ENCODE measurements around the gene HDC.

HDC gene

DNA sequence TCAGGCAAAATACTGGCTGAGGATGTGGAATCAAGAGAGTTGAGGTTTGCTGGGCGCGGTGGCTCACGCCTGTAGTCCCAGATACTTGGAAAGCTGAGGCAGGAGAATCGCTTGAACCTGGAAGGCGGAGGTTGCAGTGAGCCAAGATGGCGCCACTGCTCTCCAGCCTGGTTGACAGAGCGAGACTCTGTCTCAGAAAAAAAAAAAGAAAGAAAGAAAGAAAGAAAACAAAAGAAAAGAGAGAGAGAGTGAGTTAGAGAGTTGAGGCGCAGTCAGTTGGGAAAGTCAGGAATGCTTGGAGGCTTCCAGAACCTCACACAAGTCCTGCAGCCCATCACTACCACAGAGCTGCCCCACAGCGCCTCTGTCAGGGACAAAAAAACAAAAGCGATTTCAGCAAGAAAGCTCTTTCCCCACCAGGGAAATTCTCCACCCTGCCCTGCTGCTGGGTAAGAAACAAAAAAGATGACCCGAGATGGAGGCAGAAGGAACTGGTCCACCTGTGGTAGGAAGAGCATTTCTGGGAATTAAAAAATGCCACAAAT lies 13.8 kb downstream of the HDC start:
- DNase-seq = no peak

DNA sequence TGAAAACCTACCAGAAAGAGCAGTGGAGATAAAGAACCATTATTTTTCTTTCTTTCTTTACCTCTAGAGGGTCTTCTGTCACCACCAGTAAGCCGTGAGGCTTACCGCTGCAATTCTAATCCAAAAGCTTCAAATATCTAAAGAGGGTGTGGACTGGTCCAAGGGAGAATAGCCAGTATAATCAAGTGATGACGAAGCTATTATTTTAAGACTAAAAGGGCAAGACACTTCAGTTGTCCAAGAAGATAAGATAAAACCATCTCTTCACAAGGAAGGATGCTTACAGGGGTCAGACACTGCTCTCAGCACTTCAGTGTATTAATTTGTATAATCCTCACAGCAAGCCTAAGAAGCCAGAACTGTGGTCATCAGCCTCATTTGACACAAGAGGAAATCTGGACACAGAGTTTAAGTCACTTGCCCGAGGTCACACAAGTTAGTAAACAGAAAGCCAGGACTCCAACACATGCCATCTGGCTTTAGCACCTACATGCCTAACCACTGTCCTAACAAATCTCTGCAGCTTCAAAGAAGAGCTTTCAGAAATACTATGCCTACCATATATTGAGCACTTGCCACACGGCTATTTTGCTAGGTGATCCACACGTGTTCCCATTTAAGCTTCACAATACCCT lies 14.6 kb downstream of the HDC start:
- DNase-seq = no peak

DNA sequence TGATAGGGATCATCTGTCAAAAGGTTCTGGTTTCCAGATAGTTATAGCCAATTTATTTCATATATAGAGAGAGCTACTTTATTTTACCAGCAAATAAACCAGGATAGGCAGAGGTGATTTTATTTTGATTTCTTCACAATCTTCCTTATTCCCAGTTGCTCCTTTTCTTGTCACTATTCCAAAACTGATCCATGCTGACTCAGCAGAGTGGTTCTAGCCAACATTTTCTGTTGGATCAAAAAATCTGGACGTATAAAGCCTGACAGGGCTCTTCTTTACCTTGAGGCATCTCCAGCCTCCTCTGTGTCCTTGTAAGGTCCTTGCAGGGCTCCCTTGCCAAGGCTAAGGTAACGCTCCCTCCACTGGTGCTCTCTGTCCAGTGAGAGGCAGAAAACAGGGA lies 15.8 kb downstream of the HDC start:
- no peak for DNase-seq

DNA sequence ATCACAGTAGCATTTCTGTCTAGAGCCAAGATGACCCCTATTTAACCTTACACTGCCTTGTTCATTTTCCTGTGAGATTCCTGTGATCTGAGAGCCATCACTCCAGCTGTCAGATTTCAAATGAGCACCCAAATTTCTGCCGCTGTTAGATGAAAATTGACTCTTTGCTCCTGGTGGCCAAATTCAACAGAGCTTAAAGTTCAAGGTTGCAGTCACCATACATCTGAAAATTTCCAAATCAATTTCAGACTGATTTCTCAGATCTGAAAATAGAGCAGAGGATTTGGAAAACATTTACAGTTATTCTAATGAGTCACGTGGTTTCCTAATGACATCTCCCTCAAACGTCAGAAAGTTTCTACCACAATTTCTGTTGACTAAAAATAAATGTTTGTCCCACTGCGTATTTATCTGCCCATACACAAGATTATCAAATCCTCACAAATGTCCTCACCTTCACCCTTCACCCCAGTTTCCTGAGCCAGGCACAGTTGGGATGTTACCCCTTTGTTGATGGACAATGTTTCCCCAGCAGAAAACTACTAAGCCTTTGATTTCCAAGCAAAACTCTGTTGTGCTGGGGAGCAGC lies 16.4 kb downstream of the HDC start:
- no peak for DNase-seq

DNA sequence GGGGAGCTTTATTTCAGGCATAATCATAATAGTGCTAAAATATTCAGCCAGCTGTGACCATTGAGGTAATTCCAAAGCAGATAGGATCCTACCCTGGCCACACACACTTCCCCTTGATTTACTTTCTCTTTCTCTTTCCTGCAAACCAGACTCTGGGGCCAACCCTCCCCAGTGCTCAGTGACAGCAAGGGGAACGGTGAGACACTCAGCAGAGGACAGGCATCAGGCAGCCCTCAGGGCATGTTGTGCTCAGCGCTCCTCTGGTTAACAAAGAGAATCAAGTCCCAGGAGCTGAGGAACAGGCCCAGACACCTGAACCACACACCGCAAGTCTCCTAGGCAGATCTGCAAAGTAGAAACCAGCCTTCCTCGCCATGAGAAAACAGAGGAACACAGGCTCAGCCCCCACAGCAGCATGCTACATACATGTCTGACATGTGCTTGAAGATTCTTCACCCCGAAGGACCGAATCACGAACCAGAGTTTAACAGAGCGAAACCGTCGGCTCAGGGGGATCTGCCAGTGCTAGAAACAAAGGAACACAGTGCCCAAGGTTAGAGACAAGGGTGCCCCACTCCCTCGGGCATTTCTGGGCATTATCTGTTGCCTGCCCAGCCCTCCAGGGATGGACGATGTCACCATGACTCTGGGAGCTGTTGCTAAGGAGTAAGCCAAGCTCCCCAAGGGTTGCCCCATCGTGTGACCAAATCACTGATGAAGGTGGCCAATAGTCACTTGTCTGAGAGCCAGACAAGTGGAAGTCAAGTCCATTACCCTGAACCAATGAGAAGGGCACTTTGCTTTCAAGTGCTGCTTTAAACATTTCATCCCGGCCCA lies 17.5 kb downstream of the HDC start:
- peak; percentile 65 for DNase-seq

DNA sequence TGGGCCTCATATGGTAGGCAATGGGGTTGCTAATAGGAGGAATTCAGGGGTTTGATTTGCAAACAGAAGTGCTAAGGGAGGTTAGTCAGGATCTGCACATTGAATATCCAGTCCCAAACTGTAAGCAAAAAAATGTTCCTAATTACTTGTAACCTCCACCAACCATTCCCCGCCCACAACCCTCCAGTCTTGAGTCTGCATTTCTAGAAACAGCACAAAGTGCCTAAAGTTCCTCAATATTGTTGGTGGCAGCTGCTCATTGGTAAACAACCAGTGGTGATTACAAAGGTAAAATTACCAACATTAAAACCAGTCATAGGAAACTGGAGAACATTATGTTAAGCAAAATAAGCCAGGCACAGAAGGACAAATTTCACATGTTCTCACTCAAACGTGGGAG lies 18.9 kb downstream of the HDC start:
- no peak for DNase-seq

DNA sequence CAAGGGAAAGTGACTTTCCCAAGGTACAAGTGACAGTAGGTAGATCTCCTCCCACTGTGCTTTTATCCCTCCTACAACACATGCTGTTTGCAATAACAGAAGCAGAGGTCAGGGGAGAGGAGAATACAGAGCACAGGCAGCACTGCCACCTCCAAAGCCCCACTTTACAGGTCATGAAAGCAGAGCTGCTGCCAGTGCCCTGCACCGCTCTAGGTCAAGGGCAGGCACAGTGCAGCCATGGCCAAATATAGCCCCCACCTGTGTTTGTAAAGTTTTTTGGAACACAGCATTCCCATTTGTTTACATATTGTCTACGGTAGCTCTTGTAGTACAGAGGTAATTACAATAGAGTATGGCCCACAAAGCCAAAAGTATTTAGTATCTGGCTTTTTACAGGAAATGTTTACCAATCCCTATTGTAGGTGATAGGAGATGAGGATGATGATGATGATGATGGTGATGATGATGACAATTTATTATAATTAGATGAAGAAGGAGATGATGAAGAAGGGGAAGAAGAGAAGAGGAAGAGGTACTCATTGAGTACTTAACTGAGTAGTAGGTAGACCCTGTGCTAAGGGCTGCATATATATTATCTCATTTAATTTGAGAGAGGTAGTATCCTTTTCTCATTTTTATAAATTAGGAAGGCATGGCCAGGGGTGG lies 20.4 kb downstream of the HDC start:
- no peak for DNase-seq

DNA sequence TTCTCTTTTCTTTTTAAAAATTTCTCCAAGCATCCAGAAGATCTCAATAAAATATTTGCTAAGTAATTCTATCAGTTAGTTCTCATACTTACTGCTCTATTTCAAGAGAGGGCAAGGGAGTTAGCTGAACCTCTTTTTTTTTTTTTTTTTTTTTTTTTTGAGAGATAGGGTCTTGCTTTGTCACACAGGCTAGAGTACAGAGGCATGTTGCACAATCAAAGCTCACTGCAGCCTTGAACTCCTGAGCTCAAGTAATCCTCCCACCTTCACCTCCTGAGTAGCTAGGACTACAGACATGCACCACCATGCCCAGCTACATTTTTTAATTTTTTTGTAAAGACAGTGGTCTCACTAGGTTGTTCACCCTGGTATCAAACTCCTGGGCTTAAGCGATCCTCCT lies 21.4 kb downstream of the HDC start:
- DNase-seq = no peak

DNA sequence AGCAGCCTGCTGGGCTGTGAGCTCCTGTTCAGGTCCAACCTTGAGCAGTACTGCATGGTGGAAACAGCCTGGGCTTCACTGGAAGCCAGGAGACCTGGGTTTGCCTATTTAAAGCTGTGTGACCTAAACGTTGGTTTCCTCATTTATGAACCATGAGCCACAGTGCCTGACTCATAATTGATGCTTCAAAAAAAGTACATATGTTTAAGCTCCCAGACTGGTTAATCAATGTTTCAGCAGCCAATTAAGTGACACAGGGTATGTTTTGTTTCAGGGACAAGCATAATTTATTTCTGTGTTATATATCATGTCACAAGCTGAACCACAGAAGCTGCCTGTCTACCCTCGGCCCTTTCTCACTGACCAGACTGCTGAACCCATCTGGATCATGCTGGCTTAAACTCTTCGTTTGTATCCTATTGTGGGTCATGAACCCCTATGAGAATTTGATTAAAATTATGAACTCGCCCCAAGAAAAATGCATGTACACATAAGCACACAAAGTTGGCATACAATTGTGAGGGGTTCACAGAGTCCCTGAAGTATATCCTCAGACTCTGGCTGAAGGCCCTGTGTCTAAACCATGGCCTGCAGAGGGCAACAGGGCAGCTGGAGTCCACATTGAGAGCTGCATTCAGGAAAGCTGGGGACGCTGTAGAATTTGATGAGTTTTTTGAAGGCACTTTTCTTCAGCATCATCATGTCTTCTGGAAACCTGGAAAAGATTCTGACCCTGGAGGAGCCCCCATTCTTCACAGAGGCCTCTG lies 23.7 kb downstream of the HDC start:
- DNase-seq = peak; percentile 20

DNA sequence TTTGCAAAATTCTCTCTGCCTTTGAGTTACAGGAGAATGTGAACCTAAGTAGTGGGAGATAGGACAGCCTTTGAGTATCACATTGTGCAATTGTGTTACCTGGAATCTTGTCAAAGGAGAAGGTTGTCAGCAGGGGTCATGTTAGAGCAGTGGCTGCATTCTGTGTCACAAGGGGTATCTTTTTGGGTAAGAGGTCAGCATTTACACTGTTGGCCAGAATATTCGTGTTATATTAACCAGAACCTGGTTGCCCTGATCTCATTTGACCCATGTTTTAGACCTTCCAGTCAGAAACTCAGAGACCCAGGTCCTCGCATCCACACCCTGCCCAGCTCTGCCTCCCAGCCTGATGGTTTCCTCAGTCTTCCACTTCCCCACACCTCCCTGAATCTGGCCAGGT lies 27.3 kb downstream of the HDC start:
- DNase-seq = no peak

DNA sequence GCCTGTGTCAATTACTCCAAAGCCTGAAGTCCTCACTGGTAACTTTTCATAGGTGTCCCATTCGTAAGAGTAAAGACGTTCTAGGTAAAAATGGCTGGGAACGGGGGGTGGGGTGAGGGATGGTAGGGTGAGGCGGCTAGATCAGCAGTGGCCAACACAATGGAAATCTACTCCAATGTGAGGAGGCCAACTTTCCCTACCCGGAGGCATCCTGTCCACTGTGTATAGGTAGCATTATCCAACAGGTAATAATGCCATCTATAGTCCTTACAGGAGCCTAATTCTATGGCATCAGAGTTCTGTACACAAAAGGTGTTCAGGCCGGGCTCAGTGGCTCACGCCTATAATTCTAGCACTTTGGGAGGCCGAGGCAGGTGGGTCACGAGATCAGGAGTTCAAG lies 29.1 kb downstream of the HDC start:
- DNase-seq = no peak

DNA sequence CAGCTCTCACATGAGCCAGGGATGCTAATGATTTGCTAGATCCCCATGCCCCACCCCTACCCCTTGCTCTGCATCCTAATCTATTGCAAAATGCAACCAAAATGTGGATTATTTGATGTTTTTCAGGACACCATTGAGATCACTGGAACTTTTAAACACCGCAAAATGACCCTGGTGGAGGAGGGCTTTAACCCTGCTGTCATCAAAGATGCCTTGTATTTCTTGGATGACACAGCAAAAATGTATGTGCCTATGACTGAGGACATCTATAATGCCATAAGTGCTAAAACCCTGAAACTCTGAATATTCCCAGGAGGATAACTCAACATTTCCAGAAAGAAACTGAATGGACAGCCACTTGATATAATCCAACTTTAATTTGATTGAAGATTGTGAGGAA lies 29.7 kb downstream of the HDC start:
- no peak for DNase-seq

DNA sequence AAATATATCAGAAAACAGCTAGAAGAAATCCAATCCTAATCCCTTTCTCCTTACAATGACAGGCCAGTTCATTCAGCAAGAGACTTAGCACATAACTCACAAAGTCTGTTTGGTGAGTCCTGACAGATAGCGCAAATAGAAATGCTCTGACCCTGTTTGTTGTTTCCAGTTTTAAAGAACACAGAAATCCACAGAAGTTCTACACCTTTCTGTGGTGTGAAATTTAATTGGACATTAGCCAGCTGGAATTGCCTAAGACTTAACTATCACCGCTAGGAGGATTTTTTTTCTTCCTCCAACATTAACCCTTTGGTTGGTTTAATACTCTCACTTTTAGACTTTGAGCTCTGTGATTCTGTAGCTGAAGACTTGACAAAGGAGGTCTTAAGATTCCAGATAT lies 30.8 kb downstream of the HDC start:
- DNase-seq = no peak

DNA sequence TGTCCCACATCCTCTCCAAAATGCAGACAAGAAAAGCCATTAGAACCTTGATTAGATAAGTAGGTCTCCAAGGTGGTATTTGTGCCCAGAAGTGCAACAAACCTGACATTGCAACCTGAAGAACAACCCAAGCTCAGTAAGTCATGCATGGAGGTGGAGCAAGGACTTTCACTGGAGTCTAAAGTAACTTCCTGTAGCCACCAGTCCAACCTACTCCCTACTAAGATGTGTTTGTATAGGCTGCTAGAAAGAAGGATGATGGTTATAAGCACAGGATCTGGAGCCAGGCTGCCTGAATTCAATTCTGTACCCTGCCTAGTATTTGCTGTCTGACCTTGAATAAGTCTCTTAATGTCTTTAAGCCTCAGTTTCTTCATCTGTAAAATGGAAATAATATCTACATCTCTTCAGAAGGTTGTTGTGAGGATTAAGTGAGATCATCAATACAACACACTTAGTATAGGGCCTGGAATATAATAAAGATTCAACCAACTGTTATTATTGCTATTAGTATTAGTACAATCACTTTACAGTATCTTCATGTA lies 32.3 kb downstream of the HDC start:
- DNase-seq = no peak

DNA sequence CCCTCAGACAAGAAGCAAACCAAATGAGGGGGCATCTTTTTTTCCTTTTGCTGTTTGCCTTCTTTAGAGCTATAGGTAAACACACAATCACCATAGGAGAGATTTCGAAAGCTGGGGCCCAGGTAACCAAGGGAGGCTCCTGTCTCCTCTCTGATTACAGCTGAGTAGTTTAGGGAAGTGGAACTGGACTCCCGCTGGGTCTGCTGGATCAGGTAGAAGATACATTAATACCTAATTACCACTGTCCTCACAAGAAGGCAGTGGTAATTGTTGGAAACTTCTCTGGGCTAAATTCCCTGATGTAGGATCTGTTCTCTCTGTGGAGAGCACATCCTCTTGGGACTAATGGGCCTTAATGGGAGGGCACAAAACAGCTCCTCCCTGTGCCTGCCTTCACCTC lies 32.7 kb downstream of the HDC start:
- no peak for DNase-seq

DNA sequence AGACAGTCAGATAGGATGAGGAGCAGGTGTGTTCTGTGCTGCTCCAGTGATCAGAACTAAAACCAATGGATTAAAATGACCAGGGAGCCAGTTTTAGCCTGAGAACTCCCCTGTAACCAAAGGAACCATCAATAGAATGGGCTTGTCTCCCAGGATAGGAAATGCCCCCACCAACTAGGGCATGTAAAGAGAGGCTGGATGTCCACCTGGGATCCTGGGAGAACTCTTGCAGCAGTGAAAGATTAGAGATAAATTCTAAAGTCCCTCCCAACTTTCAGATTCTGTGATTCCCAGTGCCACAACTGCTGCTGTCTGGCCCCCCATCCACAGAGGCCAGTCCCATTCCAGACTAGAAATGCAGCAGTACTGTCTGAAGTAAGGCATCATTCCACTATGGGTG lies 33.8 kb downstream of the HDC start:
- DNase-seq = no peak

DNA sequence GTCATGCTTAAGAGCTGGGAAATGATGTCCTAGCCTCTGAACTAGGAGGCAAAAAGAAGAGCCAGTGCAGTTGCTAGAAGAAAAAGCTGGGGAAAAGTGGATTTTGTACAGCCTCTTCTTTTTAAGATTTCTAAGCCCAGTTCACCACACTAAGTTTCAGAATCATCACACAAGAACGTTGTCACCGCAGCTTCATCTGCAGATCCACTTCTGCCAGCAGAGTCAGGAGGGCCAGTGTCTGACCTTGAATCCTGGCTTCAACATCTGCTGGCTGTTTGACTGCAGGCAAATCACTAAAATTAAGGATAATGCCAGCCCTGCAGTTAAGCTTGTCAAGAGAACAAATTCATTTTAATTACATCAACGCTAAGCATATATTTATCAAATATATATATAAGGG lies 36.2 kb downstream of the HDC start:
- no peak for DNase-seq

DNA sequence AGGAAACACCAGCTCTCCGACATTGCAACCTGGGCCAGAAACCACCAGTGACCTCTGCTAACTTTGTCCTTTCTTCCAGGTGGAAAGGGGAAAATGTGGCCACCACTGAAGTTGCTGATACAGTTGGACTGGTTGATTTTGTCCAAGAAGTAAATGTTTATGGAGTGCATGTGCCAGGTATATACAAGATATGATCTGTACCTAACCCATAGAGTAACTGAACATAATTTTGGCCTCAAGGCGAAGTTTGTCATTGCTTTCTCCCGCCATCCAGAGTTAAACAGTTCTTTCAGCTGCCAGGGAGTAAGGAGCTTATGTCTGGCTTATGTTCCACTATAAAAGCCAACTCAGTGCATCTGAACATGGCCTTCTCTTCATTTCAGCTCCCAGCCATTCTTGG lies 36.7 kb downstream of the HDC start:
- DNase-seq = no peak

DNA sequence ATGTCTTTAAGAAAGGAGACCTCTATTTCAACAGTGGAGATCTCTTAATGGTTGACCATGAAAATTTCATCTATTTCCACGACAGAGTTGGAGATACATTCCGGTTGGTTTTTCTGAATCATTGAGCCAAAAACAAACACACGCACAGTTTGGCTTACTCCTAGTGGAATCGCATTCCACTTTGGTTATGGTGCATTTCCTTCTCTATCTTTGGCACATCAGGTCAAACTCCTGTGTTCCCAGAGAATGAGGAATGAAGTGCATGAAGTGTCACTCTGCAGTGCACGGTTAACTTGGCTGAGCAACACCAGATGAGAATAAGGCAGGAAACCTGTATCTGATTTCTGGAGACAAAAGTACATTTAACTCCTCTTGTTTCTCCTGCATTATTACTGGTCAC lies 38.5 kb downstream of the HDC start:
- DNase-seq = no peak

DNA sequence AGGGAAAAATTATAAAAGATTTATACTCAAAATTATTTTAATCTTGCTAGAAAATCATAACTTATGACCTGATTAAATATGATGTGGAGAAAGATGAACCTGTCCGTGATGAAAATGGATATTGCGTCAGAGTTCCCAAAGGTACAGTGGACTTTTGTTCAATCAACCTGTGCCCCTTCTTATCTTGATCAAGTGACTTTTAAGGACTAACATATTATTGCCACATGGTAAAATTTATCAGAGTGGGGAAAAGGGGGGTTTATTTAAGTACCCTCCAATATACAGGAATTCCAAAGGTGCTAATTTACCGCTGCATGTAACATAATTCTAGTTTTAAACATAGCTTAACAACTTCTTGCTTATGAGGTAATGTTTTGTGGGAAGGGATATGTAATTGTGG lies 39.6 kb downstream of the HDC start:
- DNase-seq = no peak

DNA sequence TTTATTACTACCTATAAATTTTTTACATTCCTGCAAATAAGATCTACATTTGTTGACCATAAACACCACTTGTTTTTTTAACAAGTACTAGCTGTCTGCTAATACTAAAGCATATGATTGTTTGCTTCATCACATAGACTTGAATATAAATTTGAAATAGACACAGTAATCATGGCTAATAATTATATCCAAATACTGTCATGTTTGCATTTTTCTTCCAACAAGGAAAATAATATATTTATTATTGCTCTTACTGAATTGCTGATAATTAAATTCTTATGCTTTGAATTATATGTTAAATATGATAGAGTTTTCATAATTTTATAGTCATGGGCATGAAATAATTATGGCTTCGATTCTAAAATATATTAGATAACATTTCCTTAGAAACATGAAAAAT lies 40.5 kb downstream of the HDC start:
- no peak for DNase-seq

DNA sequence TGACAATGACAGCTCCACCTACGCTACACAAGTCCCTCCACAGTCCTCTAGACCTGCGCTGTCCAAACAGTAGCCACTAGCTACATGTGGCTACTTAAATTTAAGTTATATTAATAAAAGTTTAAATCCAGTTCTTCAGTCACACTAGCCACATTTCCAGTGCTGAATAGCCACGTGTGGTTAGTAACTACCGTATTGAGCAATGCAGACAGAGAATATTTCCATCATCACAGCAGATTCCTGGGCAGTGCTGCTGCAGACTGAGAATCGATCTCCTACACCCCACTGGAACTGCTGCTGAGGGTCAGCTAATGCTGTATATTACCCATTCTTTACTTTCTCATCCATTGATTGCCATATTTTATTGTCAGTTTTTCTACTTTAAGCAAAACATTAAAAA lies 40.9 kb downstream of the HDC start:
- DNase-seq = no peak

DNA sequence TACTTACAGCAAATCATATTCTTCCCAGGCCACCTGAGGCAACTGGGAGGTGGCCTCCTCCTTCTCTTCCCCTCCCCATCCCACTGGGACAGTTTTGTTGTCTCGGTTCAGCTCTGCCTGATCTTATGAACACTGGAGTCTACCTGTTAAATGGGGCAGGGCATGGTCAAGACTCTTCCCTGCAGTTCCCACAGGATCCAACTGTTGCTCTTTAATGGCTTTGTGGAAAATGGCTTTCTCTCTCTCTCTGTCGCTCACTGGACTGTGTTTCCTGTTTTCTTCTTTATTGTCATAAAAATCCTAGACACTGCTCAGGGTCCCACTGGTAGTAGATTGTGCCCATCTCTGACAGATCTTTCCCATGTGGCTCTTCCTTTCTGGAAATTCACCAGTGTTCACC lies 43.3 kb downstream of the HDC start:
- no peak for DNase-seq
